ENCODE measurements around the gene SH3RF1. TPM values are rescaled to one million over a fixed set of nuclear protein-coding genes. Genes with fewer than 3 reads are reported as not detected.

SH3RF1 gene
- 35.2 TPM for total RNA-seq (ENCODE audit: unreplicated experiment)
- long read RNA-seq, partial matches to known transcripts = 0 of 1 reads
- long read RNA-seq, other reads (novel, unspliced or antisense) = 1 of 1 reads

DNA sequence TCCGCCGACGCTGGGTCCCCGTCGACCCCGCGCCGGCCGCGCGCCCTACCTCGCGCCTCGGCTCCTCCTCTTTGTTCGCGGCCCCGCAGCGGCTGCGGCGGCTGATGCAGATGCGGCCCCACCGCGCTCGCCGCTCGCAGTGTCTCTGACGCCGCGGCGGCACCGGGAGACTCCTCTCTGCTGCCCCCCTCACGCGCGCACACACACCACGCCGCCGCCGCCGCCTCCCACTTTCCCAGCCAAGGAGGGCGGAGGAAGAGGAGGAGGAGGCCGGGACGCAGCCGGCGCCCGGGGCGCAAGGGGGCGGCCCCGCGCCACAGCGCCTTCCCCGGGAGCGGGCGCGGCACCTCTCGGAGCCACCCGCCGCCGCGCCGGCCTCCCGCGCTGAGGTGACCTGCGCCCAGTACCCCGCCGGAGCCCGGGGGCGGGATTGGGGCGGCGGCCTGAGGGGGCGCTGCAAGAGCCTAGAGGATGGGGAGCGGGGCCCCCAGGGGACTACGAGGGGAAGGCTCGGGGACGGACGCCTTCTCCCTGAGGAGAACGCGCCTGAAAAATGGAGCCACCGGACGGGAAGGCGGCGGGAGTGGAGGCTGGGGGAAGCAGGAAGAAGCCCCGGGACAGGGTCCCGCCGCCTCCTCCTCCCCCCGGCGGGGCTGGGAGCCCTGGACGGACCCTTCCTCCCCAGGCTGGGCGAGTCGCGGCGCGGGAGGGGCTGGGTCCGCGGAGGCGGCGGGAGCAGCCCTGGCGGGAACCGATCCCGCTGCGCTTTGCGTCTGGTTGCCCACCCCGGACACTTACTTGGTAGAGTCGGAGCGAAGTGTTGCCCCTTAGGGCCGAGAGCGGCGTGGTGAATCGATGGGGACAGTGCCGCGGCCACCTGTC lies at the start of gene SH3RF1:
TSS of gene SH3RF1 (minus strand) at position 147 of the 882 bp plus-strand sequence. CDS start 1,744 bp downstream, outside the sequence.
- TF ChIP-seq, protein P1, sequence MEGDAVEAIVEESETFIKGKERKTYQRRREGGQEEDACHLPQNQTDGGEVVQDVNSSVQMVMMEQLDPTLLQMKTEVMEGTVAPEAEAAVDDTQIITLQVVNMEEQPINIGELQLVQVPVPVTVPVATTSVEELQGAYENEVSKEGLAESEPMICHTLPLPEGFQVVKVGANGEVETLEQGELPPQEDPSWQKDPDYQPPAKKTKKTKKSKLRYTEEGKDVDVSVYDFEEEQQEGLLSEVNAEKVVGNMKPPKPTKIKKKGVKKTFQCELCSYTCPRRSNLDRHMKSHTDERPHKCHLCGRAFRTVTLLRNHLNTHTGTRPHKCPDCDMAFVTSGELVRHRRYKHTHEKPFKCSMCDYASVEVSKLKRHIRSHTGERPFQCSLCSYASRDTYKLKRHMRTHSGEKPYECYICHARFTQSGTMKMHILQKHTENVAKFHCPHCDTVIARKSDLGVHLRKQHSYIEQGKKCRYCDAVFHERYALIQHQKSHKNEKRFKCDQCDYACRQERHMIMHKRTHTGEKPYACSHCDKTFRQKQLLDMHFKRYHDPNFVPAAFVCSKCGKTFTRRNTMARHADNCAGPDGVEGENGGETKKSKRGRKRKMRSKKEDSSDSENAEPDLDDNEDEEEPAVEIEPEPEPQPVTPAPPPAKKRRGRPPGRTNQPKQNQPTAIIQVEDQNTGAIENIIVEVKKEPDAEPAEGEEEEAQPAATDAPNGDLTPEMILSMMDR (IDR thresholded peaks at IDR 0.05; ENCODE audit: partially characterized antibody, unreplicated experiment) = no peak
- peak; percentile 85 for DNase-seq
- Mint-ChIP-seq H3K9me3 (ENCODE audit: unreplicated experiment) (peaks cover 9% of the 10 kb centered on the region), H3K4me3 (ENCODE audit: unreplicated experiment) (peak within 1 kb of the TSS; percentile 90), H3K27me3 (ENCODE audit: unreplicated experiment) (peaks cover 3% of the 10 kb centered on the region), H3K36me3 (ENCODE audit: unreplicated experiment) (no peaks in the 10 kb centered on the region), H3K4me1 (ENCODE audit: low read depth, unreplicated experiment) (peaks cover 29% of the 10 kb centered on the region), H3K27ac (ENCODE audit: unreplicated experiment) (peak within 1 kb of the TSS; percentile 87)

DNA sequence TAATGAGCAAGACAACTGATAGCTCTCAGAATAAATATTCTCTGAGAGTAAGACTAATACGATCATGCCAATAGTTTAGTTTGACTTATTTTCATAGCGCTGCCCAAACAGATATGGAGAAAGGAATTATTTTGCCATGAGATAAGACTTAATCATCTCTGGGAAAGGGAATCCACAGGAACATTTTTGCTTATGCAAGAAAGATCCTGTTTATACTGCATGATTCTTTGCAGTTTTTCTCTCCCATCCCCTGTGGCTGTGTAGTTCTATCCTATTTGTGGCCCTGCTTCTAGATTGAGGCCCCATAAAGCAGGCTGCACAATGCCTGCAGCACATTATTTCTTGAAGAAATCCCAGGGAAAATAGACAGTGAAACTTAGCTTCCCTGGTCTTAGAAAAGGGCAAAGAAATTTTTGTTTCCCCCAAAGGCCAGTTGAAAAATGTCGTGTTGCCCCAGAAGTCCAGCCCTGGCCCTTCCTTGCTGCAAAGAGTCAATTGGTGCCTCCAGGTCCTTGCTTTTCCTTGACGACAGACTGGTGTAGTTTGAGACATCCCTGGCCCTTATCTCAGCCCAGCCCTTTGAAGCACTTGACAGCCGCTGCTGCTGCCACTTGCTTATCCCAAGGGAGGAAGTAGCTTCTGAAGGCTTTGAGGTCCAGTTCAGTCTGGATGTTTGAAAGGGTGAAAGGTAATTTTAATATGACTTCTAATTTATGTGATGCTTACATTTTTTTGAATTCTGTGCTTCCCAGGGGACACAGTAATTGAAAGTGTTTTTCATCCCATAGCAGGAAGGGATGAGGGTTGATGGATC lies 45.0 kb upstream of the SH3RF1 start:
- H3K27me3 Mint-ChIP-seq (ENCODE audit: unreplicated experiment) = peaks cover 6% of the 10 kb centered on the region
- peaks cover 6% of the 10 kb centered on the region for H3K36me3 Mint-ChIP-seq (ENCODE audit: unreplicated experiment)
- no peak overlapping the region for H3K27ac Mint-ChIP-seq (ENCODE audit: unreplicated experiment)
- H3K4me1 Mint-ChIP-seq (ENCODE audit: low read depth, unreplicated experiment) = peaks cover 15% of the 10 kb centered on the region
- H3K9me3 Mint-ChIP-seq (ENCODE audit: unreplicated experiment) = peaks cover 1% of the 10 kb centered on the region
- DNase-seq = no peak
- TF ChIP-seq, protein P1 (IDR thresholded peaks at IDR 0.05; ENCODE audit: partially characterized antibody, unreplicated experiment) = no peak
- no peak overlapping the region for H3K4me3 Mint-ChIP-seq (ENCODE audit: unreplicated experiment)

DNA sequence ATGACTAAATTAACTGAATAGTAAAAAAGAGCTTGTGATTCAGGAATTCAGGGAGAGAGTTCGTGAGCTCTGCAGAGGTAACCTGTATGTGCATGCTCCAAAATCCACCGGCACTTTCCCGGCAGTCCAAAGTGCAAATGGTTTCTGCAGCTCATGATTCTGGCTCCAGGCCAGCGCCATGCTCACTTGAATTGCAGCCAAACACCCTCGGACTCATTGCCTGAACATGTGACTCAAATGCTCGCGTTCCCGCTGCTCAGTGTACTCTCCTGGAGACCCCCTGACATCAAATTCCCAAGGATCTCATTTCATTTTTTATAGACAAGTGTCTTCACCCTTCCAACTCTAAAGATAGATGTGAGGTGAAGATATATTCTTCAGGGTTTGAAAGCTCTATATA lies 44.1 kb upstream of the SH3RF1 start:
- Mint-ChIP-seq H3K27ac (ENCODE audit: unreplicated experiment) (no peak overlapping the region), H3K36me3 (ENCODE audit: unreplicated experiment) (peaks cover 6% of the 10 kb centered on the region), H3K27me3 (ENCODE audit: unreplicated experiment) (no peaks in the 10 kb centered on the region), H3K4me3 (ENCODE audit: unreplicated experiment) (no peak overlapping the region), H3K9me3 (ENCODE audit: unreplicated experiment) (peaks cover 1% of the 10 kb centered on the region), H3K4me1 (ENCODE audit: low read depth, unreplicated experiment) (peaks cover 15% of the 10 kb centered on the region)
- DNase-seq = no peak
- TF ChIP-seq, protein P1 (IDR thresholded peaks at IDR 0.05; ENCODE audit: partially characterized antibody, unreplicated experiment) = no peak

DNA sequence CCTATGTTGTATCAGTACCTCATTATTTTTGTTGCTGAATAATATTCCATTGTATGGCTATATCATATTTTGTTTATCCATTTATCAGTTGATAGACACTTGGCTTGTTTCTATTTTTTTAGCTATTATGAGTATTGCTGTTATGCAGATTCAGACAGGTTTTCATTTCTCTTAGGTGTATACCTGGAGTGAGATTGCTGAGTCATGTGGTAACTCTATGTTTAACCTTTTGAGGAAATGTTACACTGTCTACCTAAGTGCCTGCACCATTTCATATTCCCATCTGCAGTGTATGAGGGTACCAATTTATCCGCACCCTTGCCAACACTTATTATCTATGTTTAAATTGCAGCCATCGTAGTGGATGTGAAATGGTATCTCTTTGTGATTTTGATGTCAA lies 43.0 kb upstream of the SH3RF1 start:
- peaks cover 15% of the 10 kb centered on the region for H3K4me1 Mint-ChIP-seq (ENCODE audit: low read depth, unreplicated experiment)
- no peak overlapping the region for H3K27ac Mint-ChIP-seq (ENCODE audit: unreplicated experiment)
- H3K9me3 Mint-ChIP-seq (ENCODE audit: unreplicated experiment) = peaks cover 1% of the 10 kb centered on the region

More for the DNA sequence above, 43.0 kb upstream of the SH3RF1 start:
- no peak for DNase-seq
- TF ChIP-seq, protein P1 (IDR thresholded peaks at IDR 0.05; ENCODE audit: partially characterized antibody, unreplicated experiment) = no peak
- no peaks in the 10 kb centered on the region for H3K27me3 Mint-ChIP-seq (ENCODE audit: unreplicated experiment)
- no peak overlapping the region for H3K4me3 Mint-ChIP-seq (ENCODE audit: unreplicated experiment)
- H3K36me3 Mint-ChIP-seq (ENCODE audit: unreplicated experiment) = peaks cover 3% of the 10 kb centered on the region

Measured in glutamatergic neuron (in vitro differentiated cells).